GM19099 (cell line): ENCODE results near the gene DCHS1.

ENCODE experiments used
- POLR2A ChIP-seq: IDR thresholded peaks from 3 replicates; pipeline ENCODE4 v1.6.1; 2011; ENCODE audit warnings: low read depth; ENCODE audit not compliant: insufficient read length; ENCODE audit errors: extremely low read depth

DCHS1 gene

GRCh38 chr11:6576471-6577373 lies 78.9 kb downstream of the DCHS1 start:
- no peak for TF ChIP-seq POLR2A

GRCh38 chr11:6574816-6575715 lies 80.5 kb downstream of the DCHS1 start:
- TF ChIP-seq POLR2A: no peak

- TF ChIP-seq POLR2A: no peak
These were observed 83.4 kb downstream of the DCHS1 start for GRCh38 chr11:6572215-6572614.

GRCh38 chr11:6571434-6572008 lies 84.1 kb downstream of the DCHS1 start:
- no peak for TF ChIP-seq POLR2A
